HuH-7.5 (cell line): ENCODE measurements around the gene RASGEF1C.
A peak's percentile ranks its signal among the peaks of the same experiment; 100 is the strongest.

ENCODE experiments used
- DNase-seq: peaks from one replicate; pipeline ENCODE4 v3.0.0; 2011; ENCODE audit warnings: low spot score

The RASGEF1C gene

GRCh38 chr5:180119031-180119902 is 89.7 kb downstream of the RASGEF1C start:
- no peak for DNase-seq

- no peak for DNase-seq
These were observed 90.6 kb downstream of the RASGEF1C start for GRCh38 chr5:180118391-180118791.

DNA sequence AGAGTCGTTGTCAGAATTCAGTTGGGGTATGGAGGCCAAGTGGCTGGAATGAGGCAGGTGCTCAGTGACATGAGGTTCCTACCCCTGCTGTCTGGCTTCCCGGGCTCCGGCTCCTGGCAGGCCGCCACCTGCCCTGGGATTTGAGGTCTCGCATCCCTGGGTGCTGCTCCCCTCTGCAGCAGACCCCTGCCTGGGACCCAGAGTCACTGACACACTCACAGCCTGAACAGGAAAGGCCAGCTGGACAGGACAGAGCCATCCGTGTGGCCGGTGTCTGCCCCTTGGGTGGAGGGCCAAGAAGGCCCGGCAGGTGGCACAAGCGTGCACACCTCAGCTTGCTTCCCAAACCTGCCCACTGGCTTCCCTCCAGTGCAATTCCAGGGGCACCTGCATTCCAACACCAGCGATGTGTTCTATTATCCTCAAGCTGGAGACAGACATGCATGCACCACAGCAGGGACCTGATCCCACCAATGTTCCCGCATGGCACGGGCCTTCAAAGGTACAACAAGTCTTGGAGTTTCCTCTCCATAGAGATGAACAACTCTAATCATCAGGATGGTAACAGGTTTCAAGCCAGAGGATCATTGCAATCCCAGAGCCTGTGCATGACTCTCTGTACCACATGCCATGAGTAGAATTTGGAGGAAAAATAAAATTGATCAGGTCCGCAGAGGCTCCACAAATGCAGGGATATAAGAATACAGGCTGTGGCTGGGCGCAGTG is 91.8 kb downstream of the RASGEF1C start:
- peak; percentile 87 for DNase-seq

DNA sequence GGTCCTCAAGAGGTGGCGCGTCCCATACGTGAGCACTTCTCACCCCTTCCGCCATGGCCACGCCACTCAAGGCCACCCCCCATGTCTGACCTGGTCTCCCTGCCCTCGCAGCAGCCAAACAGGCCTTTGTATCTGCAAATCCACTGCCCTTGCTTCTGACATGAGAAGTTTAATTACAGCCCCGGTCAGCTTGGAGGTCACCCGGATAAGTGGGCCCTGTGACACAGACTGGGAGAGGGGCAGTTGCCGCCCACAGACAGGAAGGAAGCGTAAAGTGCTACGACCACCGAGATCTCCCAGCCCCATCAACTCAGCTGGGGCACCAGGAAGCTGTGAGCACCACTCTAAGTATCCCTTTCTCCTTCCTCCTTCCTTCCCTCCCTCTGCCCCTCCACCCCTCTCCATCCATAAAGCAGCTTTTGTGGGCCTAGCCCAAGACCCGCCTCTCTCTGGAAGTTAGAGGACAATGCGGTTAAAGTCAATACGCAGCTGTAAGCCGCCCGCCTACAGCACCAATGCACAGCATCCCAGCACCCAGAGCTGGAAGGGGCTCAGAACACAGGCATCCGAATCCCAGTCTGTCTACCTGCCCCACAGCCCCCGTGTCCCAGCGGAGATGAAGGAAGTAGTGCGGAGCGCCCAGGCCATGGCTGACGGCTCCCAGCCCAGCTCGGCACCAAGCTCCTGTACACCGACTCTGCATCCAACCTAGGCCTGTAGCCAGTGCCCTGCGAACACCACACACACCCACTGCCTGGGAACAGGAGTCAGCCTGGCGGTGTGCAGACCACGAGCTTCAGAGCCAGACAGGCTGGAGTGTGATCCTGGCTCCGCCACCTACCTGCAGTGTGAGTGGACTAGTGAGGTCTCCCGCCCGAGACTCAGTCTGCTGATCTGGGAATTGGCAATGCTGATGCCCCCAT is 92.7 kb downstream of the RASGEF1C start:
- DNase-seq: no peak

DNA sequence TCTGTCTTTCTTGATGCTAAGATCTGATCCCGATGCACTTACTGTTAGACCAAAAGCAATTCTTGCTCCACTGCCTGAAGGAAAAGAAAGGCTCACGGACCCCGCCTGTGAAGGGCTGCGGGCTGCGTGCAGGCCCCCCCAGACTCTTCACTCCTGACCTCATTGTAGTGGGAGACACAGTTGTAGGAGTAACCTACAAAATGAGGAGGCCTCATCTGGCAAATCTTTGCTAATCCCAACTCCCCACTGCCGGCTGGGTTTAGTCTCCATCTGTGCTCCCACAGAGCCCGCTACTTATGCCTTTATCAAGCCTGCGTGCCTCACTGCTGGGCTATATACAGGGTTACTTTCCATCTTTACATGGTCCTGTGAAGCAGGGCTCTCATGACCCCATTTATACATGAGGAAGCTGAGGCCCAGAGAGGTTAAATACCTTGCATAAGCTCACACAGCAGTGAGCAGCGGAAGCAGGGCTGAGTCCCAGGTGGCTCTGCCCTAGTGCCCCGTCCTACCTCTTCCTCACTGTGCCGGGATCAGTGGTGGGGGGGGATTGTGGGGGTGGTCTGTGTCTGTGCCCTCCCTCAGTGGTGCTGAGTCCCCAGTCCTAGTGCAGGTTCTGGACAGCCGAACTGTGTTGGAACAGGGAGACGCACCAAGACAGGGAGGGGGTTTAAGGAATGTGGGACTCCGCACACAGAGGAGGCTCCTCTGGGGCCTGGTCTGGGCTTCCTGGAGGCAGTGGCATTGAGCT is 93.5 kb downstream of the RASGEF1C start:
- DNase-seq: no peak

DNA sequence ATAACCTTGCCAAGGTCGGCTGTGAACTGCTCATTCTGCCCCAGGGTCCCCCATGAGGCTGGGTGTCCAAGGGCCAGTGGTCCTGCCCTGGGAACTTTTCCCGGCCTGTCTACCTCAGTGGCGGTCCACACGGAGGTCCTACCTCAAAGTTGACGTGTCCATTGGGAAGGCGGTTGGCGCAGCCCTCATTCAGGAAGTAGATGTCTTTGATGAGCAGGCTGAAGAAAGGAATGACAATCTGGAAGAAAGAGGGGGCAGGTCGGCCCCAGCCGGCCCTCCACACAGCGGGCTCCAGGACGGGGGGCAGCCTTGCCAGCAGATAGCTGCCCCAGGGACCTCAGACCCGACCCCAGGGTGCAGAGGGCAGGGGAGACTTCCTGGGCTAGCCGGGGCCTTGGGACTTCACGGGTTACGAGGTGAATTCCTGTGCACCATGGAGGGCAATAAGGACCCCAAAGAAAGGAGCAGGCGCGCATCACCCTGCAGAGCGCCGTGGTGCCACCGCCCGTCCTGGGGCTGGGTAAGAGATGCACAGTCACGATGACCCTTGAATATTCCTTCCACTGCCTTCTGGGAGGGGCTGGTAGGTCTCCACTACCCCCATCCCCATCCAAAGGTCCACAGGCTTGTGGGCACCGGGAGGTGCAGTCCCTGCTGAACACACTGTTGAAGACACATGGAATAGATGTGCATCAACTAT is 94.6 kb downstream of the RASGEF1C start:
- no peak for DNase-seq

GRCh38 chr5:180113660-180114303 is 95.2 kb downstream of the RASGEF1C start:
- DNase-seq: no peak

- DNase-seq: no peak
These were observed 96.7 kb downstream of the RASGEF1C start for GRCh38 chr5:180112181-180112861.

GRCh38 chr5:180111273-180112002 is 97.6 kb downstream of the RASGEF1C start:
- no peak for DNase-seq

DNA sequence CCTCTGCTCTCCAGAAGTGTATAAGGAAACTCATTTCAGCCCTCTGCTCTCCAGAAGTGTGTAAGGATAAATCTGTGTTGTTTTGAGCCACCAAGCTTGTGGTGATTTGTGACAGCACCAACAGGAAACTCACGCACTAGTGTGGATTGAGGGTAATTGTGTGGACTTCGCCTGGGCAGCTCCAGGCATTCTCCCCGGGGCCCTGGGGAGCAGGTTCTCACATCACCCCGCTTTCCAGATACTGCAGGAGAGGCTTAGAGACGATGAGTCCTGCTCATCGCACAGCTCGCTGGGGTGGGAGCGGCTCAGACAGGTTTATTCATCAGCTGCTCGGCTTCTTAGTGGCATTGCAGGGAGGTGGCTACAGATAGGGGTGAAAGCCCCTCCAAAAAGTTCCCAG is 99.1 kb downstream of the RASGEF1C start:
- no peak for DNase-seq

DNA sequence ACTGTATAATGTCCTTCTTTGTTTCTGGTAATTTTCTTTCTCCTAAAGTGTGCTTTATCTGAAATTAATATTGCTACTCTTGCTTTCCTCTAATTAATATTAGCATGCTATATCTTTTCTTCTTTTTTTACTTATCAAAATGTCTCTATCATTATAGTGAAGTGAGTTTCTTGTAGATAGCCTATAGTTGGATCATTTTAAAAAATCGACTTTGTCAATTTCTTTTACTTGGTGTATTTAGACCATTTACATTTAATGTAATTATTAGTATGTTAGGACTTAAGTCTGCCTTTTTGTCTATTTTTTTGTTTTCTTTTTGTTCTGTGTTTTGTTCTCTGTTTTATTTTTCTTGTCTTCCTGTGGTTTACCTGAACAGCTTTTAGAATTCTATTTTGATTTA is 102.0 kb downstream of the RASGEF1C start:
- no peak for DNase-seq

DNA sequence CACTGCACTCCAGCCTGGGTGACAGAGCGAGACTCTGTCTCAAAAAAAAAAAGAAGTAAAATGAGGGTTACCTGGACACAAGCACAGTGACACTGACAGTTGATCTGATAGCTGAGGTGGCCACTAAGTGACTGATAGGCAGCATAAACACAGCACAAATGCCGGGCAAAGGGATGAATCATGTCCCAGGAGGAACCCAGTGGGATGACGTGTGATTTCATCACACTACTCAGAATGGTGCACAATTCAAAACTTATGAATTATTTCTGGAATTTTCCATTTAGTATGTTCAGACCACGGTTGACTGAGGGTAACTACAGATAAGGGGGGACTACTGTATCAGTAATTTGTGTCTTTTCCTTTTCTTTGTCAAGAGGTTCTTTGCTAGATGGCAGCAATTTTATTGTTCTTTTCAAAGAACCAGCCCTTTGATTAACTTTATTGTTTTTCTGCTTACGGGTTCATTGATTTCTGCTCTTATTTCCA is 103.1 kb downstream of the RASGEF1C start:
- DNase-seq: no peak

DNA sequence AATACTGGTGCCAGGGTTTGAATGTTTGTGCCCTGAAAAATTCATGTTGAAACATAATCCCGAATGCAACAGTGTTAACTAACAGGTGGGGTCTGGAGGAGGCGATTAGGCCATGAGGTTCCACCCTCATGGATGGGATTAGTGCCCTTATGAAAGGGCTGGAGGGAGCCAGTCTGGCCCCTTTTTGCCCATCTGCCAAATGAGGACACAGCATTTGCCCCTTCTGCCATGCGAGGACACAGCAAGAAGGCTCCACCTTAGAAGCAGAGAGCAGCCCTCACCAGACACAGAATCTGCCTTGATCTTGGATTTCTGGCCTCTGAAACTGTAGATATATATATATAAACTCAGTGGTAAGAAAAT is 104.9 kb downstream of the RASGEF1C start:
- DNase-seq: no peak

DNA sequence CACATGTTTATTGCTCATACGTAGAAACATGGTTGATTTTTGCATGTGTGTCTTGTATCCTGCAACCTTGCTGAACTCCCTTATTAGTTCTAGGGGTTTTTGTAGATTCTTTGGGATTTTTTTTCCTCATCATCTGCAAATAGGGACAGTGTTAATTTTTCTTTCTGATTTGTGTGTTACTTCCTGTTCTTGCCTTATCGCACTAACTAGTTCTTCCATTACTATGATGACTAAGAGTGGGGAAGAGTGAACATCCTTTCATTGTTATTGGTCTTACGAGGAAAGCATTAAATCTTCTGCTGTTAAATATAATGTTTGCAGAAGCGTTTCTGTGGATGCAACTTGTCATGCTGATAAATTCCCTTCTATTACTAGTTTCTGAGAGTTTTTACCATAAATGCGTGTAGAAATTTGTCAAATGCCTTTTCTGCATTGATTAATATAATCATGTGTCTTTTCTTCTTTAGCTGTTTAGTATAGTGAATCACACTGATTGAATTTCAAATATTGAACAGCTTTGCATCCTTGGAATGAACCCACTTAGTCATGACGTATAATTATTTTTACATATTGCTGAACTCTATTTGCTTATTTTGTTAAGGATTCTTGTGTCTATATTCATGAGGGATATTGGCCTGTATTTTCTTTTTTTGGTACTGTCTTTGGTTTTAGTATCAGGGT is 105.4 kb downstream of the RASGEF1C start:
- DNase-seq: no peak

DNA sequence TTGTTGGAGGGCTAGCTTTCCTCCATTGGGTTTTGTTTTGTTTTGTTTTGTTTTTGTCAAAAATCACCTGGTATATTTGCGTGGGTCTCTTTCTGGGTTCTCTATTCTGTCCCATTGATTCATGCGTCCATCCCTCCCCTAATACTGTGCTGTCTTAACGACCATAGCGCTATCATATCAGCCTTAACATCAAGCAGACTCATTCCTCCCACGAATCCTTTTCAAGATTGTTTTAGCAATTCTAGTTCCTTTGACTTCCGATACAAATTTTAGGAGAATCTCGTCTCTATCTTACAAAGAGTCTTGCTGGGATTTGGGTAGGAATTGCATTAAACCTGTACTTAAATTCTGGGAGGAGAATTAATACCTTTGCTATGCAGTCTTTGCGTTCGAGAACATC is 106.4 kb downstream of the RASGEF1C start:
- no peak for DNase-seq

GRCh38 chr5:180101451-180102105 is 107.4 kb downstream of the RASGEF1C start:
- no peak for DNase-seq

GRCh38 chr5:180100621-180101450 is 108.2 kb downstream of the RASGEF1C start:
- DNase-seq: no peak
